ENCODE data around the gene CLCN7. TPM values are rescaled to one million over a fixed set of nuclear protein-coding genes. Genes with fewer than 3 reads are reported as not detected.

The CLCN7 gene
- total RNA-seq = 100 to 1,000 TPM in 2 of 4 donors, 10 to 100 TPM in 2; 50.3 to 144 (median 89.9) TPM

GRCh38 chr16:1474796-1475551 lies at the start of gene CLCN7:
Gene CLCN7 (minus strand): TSS chr16:1475028. CDS start chr16:1474974, 54 bp downstream.
- TF ChIP-seq CTCF (IDR thresholded peaks at IDR 0.05) (no peak), POLR2A (IDR thresholded peaks at IDR 0.05) (peak; percentile 64 to 81)
- intact Hi-C loops (cut with DNase I) = loop anchor here (5.0 to 10.0 kb wide), 2 partner anchors 63 to 130 kb away; partner anchors contain the start of gene UNKL
- H3K4me3 ChIP-seq (replicated peaks in 1 of 3) = peak within 1 kb of the TSS; percentile 60 to 98 (median 72)
- H3K27me3 ChIP-seq = no peaks in the 10 kb centered on the region
- 1% methylated on average over 20 to 25 of the region's 99 CpGs for WGBS, 2 donors
- peaks cover 15 to 27% of the 10 kb centered on the region in 2 donors for H3K4me1 ChIP-seq
- peak; percentile 92 to 93 for DNase-seq
- H3K27ac ChIP-seq = peak within 1 kb of the TSS; percentile 81 to 91 (median 88)
- no peaks in the 10 kb centered on the region for H3K36me3 ChIP-seq
- no peaks in the 10 kb centered on the region for H3K9me3 ChIP-seq

- no peak for DNase-seq
- no peaks in the 10 kb centered on the region for H3K27me3 ChIP-seq
- TF ChIP-seq POLR2A (IDR thresholded peaks at IDR 0.05) = no peak
- TF ChIP-seq CTCF (IDR thresholded peaks at IDR 0.05) = no peak
- intact Hi-C loops (cut with DNase I) = no loop called here
- WGBS, 2 donors = 92 to 93% methylated on average over 23 to 25 of the region's 26 CpGs
- H3K9me3 ChIP-seq = no peaks in the 10 kb centered on the region
- H3K4me3 ChIP-seq (replicated peaks in 1 of 3) = no peak overlapping the region
- no peak overlapping the region for H3K27ac ChIP-seq
- H3K4me1 ChIP-seq = peaks cover 0 to 18% of the 10 kb centered on the region in 2 donors
- H3K36me3 ChIP-seq = peaks cover 30 to 38% of the 10 kb centered on the region in 2 donors
Measured at GRCh38 chr16:1524366-1524765, 49.5 kb upstream of the CLCN7 start.

DNA sequence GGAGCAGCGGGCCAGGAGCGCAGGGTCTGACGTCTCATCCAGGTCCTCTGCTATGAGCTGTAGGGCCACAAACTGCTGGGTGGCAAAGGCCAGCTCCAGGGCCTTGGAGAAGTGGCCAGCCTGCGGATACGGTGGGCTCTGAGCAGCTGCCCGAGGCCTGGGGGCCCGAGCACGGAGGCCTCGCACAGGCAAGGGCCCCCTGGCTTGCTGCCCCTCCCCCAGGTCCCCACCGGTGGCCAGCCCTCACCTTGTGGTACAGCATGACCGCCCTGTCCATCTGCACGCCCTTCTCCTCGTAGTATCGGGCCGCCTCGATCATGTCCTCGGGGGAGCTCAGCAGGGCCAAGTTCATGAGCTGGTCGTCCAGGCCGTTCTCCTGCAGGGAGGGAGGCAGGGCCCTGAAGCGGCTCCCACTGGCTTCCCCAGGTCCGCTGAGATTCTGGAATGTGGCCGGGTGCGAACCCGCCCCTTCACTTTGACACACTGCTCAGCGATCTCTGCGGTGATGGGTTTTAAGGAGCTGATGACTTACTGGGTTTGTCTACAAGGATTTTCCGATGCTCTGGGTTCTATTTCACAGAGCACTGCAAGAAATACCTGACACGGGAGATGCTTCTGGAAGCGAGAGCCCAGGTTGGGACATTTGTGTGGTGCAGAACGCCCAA lies 48.9 kb upstream of the CLCN7 start:
- TF ChIP-seq POLR2A (IDR thresholded peaks at IDR 0.05) = no peak
- TF ChIP-seq CTCF (IDR thresholded peaks at IDR 0.05) = no peak
- DNase-seq = no peak
- Histone ChIP-seq H3K36me3 (peaks cover 31 to 42% of the 10 kb centered on the region in 2 donors), H3K27ac (no peak overlapping the region), H3K4me3 (replicated peaks in 1 of 3) (no peak overlapping the region), H3K4me1 (peaks cover 0 to 17% of the 10 kb centered on the region in 2 donors), H3K9me3 (no peaks in the 10 kb centered on the region), H3K27me3 (no peaks in the 10 kb centered on the region)
- WGBS, 2 donors = 89 to 100% methylated on average over 2 to 25 of the region's 30 CpGs
- intact Hi-C loops (cut with DNase I) = no loop called here

DNA sequence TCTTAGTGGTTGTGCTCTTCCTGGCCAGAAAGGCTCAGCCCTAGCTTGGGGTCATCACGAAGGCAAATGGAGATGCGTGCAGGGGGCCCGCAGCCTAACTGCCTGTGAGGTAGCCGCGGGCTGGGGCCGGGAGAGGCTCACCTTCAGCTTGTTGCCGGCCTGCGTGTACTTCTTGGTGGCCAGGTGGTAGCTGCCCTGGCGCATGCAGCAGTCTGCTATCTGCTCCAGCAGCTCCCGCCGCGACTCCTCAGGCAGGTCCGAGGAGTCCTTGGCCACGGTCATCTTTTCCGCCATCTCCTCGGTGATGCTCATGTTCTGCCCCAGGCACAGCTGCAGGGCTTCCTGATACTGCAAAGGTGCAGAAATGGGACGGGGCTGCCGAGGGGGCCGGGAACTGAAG lies 45.6 kb upstream of the CLCN7 start:
- Histone ChIP-seq H3K4me1 (no peaks in the 10 kb centered on the region), H3K27me3 (no peaks in the 10 kb centered on the region), H3K27ac (no peak overlapping the region), H3K4me3 (replicated peaks in 1 of 3) (no peak overlapping the region), H3K9me3 (no peaks in the 10 kb centered on the region), H3K36me3 (peaks cover 34 to 46% of the 10 kb centered on the region in 2 donors)
- WGBS, 2 donors = 96 to 97% methylated on average over 17 to 19 of the region's 19 CpGs
- no peak for DNase-seq
- intact Hi-C loops (cut with DNase I) = no loop called here
- TF ChIP-seq POLR2A (IDR thresholded peaks at IDR 0.05) (no peak), CTCF (IDR thresholded peaks at IDR 0.05) (no peak)

DNA sequence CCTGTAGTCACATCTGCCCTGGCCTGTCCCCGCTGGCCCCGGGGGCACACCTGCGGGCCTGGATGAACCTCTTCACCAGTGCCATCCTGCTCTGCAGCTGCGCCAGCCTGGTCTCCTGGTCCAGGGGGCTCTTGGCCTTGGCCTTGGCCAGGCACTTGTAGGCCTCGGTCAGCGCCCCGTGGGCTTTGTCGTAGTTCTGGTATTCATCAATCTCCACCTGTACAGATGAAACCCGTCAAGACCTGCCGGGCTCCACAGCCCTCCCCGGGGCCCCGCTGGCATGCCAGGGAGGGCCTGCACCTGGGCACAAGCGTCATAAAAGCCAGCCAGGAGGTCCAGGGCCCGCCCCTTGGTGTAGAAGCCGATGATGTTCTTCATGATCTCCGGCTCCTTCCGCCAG lies 45.0 kb upstream of the CLCN7 start:
- no peaks in the 10 kb centered on the region for H3K9me3 ChIP-seq
- H3K4me1 ChIP-seq = no peaks in the 10 kb centered on the region
- no peak overlapping the region for H3K27ac ChIP-seq
- no peak overlapping the region for H3K4me3 ChIP-seq (replicated peaks in 1 of 3)
- 95 to 96% methylated on average over 8 to 13 of the region's 17 CpGs for WGBS, 2 donors
- no peaks in the 10 kb centered on the region for H3K27me3 ChIP-seq
- intact Hi-C loops (cut with DNase I) = no loop called here
- DNase-seq = no peak
- TF ChIP-seq CTCF (IDR thresholded peaks at IDR 0.05) = no peak
- TF ChIP-seq POLR2A (IDR thresholded peaks at IDR 0.05) = no peak
- H3K36me3 ChIP-seq = peaks cover 30 to 44% of the 10 kb centered on the region in 2 donors

All from thyroid gland (tissue), 4 donors.